HG03045 (cell line): ENCODE measurements around the gene PAAF1.
"Not testable (repeated sequence)": the region's sequence is repeated elsewhere in the genome, so short reads cannot be mapped to it uniquely, and the experiment has no call there.

Experiments
- ATAC-seq: cut with Tn5 transposase; IDR thresholded peaks from one replicate; pipeline ENCODE4 v1.9.1; 2021; ENCODE audit warnings: mild to moderate bottlenecking, moderate library complexity; ENCODE audit not compliant: unreplicated experiment

The PAAF1 gene

DNA sequence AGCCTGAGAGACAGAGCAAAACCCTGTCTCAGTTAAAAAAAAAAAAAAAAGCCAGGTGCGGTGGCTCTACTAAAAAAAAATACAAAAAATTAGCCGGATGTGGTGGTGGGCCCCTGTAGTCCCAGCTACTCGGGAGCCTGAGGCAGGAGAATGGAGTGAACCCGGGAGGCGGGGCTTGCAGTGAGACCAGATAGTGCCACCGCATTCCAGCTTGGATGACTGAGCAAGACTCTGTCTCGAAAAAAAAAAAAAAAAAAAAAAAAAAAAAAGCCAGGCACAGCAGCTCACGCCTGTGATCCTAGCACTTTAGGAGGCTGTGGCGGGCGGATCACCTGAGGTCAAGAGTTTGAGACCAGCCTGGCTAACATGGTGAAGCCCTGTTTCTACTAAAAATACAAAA, 3.6 kb downstream of the PAAF1 start:
- ATAC-seq = not testable (repeated sequence)

DNA sequence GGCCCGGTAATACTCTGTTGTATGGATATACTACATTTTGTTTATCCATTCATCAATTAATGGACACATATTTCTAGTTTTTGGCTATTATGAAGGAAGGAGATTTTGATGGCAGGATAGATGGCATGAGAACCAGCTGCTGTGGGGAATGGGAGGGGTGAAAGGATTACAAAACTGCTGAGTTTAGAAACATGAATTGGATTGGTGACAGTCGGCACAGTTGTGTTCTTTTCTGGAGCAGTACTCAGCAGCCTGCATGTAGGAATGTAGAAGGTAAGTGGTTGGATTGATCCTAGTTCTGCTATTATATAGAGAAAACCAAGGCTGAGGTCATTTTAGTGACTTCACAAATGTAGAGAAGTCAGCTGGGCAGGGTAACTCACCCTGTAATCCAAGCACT, 7.1 kb downstream of the PAAF1 start:
- ATAC-seq = no peak

DNA sequence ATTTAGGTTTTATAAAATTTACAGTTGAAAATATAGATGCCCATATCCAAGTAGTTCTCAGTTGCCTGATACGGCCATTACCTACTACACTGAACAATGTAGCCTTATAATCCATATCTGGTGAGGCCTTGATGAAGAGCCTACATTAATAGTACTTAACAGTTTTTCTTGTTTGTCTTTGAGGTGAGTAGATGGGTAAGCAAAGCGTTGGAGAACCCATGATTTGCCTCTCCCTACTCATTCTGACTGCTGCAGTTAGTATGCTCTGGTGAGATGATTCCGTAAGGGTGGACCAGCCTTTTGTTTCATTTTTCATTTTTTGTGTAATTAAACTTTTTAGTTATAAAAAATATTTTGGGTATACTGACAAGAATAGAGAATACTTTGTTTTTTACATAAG, 11.4 kb downstream of the PAAF1 start:
- no peak for ATAC-seq

DNA sequence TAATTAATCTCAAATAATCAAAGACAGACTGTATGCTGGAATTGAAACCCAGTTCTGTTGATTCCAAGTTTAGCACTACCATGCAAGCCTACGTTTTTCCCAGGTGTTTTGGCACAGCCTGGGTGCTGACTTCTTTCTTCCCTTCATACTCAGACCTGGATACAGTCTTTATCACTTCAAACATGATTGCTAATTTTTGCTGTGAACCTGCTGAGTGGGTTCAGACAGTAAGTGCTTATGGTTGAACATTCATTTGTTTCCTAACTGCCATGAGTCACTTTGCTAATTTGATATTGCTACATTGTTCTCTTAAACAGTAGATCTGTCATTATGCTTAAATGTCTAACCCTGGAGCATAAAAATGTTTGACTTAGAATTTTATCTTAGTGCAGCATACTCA, 12.2 kb downstream of the PAAF1 start:
- ATAC-seq = no peak

DNA sequence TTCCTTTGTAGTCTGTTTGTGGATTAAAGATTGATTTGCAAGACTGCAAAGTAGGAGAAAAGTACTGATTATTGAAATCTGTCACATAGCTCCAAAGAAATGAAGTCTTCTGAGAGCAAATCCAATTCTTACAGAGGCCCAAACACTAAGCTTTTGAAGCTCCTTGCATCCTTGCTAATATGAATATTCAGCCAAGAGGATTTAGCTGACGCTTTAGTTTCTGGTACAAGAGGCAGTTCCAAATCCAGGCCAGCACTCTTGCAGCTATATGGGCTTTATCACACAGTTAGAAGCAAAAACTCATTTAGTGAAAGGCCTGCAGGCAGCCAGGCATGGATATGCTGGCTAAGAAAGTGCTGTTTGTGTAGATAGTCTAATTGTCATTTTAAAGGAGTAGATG, 12.7 kb downstream of the PAAF1 start:
- no peak for ATAC-seq

DNA sequence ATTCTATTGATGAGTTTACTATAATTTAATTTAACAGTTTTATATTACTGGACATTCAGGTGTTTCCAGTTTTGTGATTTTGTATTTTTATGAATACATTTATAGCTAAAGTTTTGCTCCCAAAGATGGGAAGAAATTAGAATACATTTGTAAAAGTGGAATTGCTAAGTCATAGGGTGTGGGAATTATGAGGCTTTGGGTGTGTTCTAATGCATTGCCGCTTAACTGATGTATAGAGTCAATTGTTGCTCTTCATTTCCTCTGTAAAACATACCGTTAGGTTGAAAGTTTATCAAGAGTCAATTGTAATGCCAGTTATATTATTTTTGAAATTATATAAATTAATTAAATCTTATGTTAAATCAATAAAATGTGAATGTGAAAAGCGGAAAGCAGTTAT, 16.2 kb downstream of the PAAF1 start:
- ATAC-seq = no peak

DNA sequence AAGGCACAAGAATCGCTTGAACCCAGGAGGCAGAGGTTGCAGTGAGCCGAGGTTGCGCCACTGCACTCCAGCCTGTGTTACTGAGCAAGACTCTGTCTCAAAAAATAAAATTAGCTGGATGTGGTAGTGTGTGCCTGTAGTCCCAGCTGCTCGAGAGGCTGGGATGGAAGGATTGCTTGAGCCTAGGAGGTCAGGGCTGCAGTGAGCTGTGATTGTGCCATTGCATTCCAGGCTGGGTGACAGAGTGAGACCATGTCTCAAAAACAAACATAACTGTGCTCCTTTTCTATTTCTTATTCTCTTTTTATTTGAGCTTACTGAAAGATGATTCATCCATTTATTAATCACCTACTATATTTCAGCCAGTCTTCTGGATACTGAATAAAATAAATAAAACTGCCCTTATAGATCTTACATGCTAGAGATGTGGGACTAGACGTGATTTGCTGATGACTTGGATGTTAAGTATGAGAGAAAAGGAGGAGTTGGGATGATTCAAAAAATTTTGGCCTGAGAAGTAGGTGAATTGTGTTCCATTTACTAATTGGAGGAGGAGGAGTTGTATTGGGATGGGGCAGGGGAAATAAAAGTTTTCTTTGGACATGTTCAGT, 18.0 kb downstream of the PAAF1 start:
- ATAC-seq = no peak

DNA sequence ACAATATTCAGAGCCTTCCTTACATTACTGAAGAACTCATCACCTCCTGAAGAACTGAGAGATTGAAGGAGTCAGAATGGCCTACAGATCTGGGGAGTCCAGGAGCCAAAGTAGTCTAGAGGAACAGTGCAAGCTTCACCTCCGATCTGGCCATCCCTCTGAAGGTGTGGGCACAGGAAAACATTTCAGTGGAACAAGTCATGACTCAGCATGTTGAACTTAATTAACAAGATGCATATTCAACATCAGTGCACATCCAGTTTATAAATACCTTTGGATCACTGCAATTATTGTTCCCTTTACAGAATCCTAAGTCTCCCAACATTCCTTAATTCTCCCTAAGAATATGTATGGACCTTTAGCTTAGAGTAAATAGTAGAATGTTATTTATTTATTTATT, 25.5 kb downstream of the PAAF1 start:
- ATAC-seq = no peak

DNA sequence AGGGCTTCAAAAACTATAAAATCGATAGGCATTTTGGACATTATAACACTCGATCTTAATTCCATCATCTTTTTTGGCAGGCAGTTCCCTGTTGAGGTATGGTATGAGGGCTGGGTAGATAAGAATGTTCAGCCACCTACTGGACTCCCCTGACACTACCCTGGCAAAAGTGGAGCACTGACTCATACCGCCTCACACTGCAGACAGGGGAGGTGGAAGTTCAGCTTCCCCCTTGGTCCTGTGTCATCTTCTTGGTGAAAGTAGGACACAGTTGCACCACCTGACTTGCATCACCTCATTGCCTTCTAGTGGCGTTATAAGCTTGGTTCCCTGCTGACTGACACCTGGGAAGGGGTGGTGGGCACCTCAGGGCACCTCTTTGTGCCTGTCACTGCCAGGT, 30.4 kb downstream of the PAAF1 start:
- ATAC-seq = no peak

DNA sequence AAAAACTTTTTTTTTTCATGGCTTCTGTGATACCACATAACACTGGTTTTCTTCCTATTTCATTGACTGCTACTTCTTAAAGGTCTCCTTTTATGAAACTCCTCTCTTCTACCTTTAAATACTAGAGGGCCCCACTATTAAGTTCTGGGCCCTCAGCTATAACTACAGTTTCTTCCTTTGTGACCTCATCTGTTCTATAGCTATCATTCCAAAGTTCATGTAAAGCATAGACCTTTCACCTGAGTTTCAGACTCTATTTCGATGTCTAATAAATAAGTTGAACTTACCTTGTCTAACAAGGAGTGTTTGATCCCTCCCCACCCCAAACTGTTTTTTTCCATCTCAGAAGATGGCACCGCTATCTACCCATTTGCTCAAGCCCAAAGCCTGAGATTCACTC, 35.2 kb downstream of the PAAF1 start:
- ATAC-seq = no peak

DNA sequence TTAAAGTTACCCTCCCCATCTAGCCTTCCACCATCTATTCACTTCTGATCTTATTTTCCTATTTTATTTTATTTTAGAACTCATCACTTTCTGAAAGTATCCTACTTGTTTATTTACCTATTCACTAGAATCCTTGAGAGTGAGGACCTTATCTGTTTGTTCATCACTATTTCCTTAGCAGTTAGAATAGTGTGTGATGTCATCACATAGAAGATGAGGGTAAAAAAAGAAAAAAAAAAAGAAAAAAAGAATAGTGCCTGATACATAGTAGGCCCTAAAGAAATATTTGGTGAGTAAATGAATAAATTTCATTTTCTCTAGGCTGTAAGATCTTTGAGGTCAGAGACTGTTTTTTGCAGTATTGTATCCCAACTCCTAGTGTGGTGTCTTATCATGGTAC, 36.7 kb downstream of the PAAF1 start:
- no peak for ATAC-seq

DNA sequence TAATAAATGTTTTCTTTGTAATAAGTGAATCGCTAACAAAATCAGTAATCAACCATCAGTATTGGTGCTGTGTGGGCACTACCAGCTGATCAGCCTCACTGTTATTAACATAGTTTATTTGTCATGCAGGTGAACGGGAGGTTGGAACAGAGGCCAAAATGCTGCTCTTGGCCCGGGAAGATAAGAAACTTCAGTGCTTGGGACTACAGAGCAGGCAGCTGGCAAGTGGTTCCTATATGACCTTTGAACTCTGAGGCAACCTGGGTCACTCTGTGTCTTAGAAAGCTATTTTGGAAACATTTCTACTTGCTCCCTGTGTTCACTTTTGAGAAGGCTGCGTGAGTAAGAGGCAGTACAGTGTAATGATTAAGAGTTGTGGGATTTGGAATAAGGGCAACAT, 37.5 kb downstream of the PAAF1 start:
- ATAC-seq = no peak

DNA sequence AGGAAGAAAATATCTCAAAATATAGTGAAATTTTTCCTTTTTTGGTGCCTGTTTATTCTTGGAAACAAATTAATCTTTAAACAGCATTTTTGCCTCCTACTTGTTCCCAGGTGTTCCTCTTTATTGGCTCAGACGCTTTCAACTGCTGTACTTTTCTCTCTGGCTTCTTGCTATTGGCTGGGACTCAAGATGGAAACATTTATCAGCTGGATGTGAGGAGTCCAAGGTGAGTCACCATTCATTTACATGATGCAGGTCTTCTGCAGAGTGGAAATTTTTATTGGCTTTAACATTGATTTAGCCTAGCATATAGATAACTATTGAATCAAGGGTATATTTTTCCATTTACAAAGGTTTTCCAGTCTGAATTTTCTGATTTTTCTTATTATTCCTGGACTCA, 39.6 kb downstream of the PAAF1 start:
- no peak for ATAC-seq

DNA sequence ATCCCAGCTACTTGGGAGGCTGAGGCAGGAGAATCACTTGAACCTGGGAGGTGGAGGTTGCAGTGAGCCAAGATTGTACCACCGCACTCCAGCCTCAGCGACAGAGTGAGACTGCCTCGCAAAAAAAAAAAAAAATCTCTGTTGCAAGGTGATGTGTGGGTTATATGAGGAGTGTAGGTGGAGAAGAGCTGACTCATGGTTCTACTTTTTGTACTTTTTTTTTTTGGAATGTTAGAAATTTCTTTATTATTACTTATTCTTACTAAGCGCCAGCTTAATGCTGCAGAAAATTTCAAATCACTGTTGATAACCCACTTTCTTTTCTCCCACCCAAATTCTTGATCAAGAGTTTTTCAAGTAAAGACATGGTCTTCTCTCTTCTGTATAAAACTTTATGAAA, 44.4 kb downstream of the PAAF1 start:
- ATAC-seq = no peak

DNA sequence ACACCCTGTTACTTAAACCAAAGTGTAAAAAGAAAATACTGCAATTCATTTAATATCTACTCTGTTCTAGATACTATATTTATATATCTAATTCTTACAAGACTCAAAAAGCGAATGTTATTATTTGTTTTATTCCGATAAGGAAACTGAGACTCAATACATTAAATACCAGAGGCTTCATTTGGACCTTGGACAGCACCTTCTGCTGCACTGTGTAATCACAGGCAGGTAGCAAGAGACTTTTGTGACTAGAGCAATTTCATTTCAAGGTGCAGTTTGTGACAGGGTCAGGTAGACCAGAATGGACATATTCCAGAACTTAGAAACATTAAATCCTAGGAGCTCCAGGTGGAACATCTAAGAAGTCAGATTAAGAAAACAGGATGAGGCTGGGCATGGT, 52.6 kb downstream of the PAAF1 start:
- ATAC-seq = no peak

DNA sequence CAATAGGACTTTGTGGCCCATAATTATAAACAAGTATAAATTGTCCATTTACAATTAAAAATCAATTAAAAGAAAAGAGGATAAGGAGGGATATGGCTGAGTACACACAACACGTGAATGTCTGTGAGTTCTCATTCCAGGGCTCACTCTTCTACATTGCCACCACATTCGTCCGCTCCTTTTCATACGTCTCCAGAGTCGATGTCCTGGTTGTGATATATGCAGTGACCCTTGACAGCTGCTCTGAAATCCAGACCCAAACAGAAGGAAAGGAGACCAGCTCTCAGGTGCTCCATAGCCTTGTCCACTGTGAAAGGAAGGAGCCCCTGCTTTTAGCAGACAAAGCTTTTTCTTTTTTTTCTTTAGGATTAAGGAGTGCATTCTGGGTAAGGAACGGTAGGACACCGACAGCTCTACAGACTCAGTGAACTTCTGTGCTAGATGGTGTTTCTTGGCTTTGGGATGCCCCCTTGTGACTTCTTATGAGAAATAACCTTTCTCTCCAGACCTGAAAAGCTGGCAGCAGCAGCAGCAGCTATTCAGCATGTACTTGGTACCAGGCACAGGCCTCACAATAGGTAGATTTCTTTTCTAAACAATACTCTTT, 54.3 kb downstream of the PAAF1 start:
- no peak for ATAC-seq

DNA sequence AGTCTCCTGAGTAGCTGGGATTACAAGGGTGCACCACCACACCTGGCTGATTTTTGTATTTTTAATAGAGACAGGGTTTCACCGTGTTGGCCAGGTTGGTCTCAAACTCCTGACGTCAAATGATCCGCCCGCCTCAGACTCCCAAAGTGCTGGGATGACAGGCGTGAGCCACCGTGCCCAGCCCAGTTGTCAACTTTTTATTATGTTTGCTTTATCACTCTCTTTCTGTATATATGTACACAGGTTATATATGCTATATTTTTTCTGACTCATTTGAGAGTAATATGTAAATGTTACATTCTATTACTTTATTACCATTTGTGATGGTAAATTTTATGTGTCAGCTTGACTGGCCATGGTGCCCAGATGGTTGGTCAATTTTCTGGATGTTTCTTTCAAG, 55.2 kb downstream of the PAAF1 start:
- ATAC-seq = no peak

DNA sequence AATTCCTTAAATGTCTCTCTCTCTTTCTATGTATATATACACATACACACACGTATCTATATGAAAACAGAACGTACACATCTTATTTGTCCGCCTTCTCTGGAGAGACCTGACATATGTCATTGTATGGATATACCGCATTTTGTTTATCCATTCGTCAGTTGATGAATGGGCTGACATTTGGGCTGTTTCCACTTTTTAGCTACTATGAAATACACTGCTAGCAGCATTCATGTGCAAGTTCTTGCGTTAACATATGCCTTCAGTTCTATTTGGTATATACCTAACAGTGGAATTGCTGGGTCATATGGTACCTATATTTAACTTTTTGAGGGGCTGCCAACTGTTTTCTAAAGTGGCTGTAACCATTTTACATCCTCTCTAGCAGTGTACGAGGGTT, 56.0 kb downstream of the PAAF1 start:
- no peak for ATAC-seq

DNA sequence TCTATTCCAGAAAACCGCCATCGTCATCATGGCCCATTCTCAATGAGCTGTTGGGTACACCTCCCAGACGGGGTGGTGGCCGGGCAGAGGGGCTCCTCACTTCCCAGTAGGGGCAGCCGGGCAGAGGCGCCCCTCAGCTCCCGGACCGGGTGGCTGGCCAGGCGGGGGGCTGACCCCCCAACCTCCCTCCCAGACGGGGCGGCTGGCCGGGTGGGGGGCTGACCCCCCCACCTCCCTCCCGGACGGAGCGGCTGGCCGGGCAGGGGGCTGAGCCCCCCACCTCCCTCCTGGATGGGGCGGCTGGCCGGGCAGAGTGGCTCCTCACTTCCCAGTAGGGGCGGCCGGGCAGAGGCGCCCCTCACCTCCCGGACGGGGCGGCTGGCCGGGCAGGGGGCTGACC, 59.2 kb downstream of the PAAF1 start:
- ATAC-seq = not testable (repeated sequence)

DNA sequence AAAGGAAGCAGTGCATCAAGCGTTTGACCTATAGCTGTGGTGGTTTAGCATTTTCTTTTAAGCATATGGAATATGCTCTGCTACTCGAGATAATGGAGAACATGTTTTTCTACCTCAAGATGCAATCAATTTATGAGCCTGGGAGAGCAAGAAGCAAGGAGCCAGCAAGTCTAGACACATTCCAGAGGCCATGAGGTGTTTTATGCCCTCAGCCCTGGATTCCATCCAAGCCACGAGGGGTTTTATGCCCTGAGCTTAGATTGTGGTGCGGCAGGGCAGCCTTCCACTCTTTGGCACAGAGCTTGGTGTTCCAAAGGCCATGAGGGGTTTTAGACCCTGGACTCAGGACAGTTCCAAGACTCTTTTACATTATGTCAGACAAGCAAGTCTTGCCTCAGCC, 62.3 kb downstream of the PAAF1 start:
- ATAC-seq = no peak

DNA sequence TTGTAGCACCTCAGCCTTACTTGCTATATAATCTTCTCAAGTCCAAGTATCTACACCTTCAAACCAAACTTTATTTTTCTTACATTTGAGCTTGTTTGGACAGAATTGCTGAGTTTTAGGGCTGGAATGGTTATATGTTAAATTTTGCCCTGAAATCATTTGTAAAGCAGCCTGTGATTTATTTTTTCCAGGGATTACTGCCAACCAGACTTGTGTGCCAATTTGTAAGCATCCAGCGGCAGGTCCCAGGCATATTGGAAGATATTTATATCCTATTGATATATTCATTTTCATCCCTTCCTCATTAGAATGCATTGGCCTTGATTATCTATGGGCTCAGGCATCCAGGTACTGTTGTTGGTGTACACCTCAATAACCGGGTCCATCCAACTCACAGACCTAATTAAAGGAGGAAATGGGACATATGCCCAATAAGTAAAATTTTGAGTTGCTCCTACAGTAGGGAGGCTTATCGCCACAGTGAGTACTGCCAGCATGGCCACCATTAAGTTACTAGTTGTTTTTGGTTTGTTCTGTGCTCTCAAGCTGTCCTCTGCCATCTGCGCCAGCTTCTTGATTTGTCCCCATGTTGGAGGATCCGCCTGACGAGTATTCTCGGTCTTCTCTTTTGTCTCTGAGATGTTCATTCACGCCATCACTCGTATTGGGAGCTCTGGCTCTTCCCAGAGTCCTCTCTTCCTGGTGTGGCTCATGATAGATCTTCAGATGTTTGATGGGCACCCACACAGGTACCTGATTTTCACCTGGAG, 64.2 kb downstream of the PAAF1 start:
- no peak for ATAC-seq

DNA sequence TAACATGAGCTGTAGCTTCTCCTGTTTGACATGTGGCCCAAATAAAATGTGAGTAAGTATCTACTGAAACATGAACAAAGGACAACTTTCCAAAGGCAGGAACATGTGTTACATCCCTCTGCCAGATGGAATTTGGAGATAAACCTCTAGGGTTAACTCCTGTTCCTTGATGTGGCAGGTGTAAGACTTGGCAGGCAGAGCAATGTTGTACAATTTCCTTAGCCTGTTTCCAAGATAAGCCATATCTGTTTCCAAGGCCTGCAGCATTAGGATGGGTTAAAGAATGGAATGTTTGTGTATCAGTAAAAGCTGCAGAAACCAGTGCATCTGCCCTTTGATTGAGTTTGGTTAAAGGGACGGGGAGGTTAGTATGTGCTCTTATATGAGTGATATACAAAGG, 65.2 kb downstream of the PAAF1 start:
- no peak for ATAC-seq

DNA sequence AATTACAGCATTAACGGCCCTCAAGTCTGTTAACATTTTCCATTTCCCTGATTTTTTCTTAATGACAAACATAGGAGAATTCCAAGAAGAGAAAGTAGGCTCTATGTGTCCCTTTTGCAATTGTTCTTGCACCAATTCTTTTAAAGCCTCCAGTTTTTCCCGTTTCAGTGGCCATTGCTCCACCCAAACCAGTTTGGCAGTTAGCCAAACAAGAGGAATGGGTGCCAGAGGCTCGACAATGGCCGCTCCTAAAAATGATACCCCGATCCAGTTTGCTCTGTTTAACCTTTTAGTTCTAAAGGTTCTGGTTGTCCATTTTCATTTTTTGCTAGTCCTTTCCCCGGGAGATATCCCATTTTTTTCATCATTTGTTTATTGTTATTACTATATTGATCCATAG, 67.3 kb downstream of the PAAF1 start:
- no peak for ATAC-seq
